WI38 (cell line): ENCODE data around the gene PLEKHA6.
A peak's percentile ranks its signal among the peaks of the same experiment; 100 is the strongest.

Source experiments
- H3K4me3 ChIP-seq: 2 replicates; pipeline ENCODE4 v1.5.1; 2011; ENCODE audit warnings: low read depth, mild to moderate bottlenecking, control low read depth, low read length
- CTCF ChIP-seq: IDR thresholded peaks from 2 replicates; pipeline ENCODE4 v1.5.1; 2012; ENCODE audit warnings: low read depth, mild to moderate bottlenecking, control low read depth, low read length

Gene PLEKHA6

DNA sequence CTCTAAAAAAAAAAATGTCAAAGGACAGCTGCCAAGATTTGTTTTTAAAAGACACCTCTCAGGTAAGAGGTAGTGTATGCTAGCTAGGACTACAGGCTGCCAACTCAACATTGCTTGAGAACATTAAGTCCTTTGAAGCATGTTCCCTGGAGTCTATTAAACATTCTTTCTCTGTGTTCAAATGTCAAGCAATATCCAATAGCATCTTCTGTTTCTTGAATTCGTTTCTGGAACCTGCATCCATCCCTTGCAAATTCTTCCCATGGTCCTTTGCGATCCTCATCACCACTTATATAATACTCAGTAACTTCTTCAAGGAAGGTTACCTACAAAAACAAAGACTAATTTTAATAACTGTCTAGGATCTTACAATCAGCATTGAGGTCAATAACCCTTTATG is 46.3 kb upstream of the PLEKHA6 start:
- no peak overlapping the region for H3K4me3 ChIP-seq
- no peak for TF ChIP-seq CTCF

- no peak overlapping the region for H3K4me3 ChIP-seq
- TF ChIP-seq CTCF = no peak
Measured at GRCh38 chr1:204404629-204405028, 44.9 kb upstream of the PLEKHA6 start.

DNA sequence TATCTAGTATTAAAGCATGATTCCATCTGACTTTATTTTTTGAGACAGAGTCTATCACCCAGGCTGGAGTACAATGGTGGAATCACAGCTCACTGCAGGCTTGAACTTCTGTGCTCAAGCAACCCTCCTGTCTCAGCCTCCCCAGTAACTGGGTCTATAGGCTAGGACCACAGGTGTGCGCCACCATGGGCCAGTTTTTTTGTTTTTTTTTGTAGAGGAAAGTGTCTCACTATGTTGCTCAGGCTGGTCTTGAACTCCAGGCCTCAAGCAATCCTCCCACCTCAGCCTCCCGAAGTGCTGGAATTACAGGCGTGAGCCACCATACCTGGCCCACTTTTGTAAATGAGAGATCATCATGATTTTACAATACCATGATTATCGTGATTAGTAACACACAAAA is 42.7 kb upstream of the PLEKHA6 start:
- no peak for TF ChIP-seq CTCF
- H3K4me3 ChIP-seq = no peak overlapping the region

DNA sequence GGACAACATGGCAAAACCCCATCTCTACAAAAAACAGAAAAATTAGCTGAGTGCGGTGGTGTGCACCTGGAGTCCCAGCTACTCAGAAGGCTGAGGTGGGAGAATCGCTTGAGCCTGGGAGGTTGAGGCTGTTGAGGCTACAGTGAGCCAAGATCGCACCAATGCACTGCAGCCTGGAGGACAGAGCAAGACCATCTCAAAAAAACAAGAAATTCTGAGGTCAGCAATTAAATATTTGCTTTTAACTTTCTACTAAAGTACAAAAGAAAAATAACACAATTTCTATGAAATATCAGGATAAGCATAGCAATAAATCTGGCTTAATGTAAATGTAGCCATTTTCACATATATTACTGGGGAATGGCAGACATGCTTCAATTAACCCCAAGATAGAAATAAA is 42.0 kb upstream of the PLEKHA6 start:
- no peak overlapping the region for H3K4me3 ChIP-seq
- TF ChIP-seq CTCF = no peak

DNA sequence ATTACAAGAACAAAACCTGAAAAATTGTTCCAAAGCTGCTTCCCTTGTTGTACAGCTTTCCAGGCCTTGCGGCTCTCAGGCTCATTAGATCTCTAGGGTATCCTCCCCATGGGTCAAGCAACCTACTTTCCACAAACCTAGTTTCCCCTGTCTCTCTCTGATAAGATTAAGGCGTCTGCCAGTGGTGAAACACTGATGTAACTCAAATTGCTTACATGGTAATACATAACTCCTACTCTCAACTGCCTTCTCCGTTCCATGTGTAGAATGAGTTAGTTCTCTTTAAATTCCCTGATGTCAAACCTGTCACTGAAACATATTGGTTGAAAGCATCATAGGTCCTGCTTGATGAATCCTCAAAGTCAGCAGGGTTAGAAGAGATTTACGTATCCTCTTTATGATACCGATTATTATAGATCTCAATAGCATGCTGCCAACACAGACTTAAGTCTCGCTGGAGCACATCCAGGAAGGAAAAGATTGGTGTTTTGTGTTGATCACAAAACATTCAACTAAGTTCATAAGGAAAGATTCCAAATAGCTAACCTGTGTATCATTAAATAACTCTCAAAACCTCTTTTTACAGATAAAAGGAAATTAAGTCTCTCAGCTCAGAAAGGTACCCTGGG is 41.3 kb upstream of the PLEKHA6 start:
- TF ChIP-seq CTCF = no peak
- no peak overlapping the region for H3K4me3 ChIP-seq

GRCh38 chr1:204398197-204399125 is 38.7 kb upstream of the PLEKHA6 start:
- H3K4me3 ChIP-seq = no peak overlapping the region
- peak; percentile 58 for TF ChIP-seq CTCF

- no peak for TF ChIP-seq CTCF
- no peak overlapping the region for H3K4me3 ChIP-seq
Measured at GRCh38 chr1:204396015-204396583, 36.4 kb upstream of the PLEKHA6 start.
